Measurements from ENCODE around the gene HOXD1.
A peak's percentile ranks its signal among the peaks of the same experiment; 100 is the strongest.

The HOXD1 gene

DNA sequence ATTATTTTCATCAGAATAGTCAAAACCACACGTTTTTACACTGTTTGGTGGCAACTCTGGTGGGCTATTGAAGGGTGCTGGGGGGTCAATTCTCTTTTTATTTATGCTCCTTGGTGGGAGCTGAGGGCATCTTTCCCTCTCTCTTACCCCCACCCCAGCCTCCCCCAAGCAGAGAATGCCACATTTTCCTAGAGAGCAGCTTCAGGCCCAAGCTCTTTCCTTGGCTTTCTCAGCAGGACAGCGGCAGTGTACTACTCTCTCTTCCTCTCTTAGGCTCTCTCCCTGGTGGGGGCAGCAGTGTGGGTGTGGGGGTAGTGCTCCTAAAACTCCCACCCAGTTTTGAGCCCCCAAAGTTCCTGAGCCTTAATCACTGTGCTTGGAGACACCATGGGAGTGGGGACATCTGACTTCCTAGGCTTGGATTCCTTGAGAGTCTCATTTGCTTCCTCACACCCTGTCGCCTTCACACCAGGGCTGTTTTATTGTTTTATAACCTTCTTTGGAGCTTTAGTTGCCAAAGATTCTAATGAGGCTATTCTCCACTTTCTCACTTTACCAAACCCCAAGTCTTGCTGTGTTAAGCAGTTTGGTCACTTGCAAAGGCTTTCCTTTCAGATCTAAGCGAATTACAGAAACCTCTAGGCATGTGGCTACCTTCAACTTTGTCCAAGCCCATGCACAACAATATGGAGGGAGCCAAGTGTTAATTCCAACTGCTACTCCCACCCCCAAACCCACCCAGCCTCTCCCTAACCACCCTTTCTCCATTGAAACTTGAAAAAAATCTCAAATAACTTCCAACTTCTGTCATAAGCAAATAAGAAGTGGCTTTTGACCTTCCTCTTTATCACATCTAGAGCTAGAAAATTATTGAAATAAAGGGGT is 43.1 kb upstream of the HOXD1 start:
- no peak for TF ChIP-seq ZNF274 (IDR thresholded peaks at IDR 0.05; ENCODE audit: low read depth, low read length)
- TF ChIP-seq YY1 (IDR thresholded peaks at IDR 0.05; ENCODE audit: insufficient read depth, insufficient read length), result no peak
- TF ChIP-seq SUZ12 (IDR thresholded peaks at IDR 0.05; ENCODE audit: extremely low read depth, insufficient read depth, insufficient read length), result no peak
- H3K9ac ChIP-seq (ENCODE audit: insufficient read length, low read depth), result no peak overlapping the region
- H3K4me1 ChIP-seq (ENCODE audit: insufficient read depth, insufficient read length), result no peaks in the 10 kb centered on the region
- no peaks in the 10 kb centered on the region for H3K36me3 ChIP-seq (ENCODE audit: insufficient read depth, insufficient read length, low read length)
- no peaks in the 10 kb centered on the region for H3K9me3 ChIP-seq (ENCODE audit: insufficient read depth, low read length)
- no peak overlapping the region for H3K4me3 ChIP-seq (ENCODE audit: insufficient read length, low read depth)
- DNase-seq (ENCODE audit: low read depth, low spot score), result no peak
- H3K27me3 ChIP-seq (ENCODE audit: insufficient read depth, insufficient read length), result peaks cover 95% of the 10 kb centered on the region

DNA sequence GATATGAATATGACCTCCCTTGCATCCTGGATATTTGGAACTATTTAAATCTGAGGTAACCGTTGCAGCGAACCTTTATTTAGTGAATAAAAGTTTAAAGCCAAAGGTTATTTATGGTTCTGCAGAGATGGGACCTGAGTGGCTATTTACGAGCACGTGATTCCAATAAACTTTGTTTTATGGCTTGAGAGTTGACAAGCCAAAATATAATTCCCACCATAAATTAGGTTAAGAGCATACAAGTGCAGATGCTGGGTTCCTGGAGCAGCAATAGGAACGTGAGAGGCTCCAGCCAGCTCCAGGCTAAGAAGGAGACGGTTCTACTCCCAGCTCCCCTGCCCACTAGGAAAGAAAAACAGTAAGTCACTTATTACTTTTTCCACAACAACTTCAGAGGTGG is 42.4 kb upstream of the HOXD1 start:
- no peak for DNase-seq (ENCODE audit: low read depth, low spot score)
- Histone ChIP-seq H3K4me3 (ENCODE audit: insufficient read length, low read depth) (no peak overlapping the region), H3K9ac (ENCODE audit: insufficient read length, low read depth) (no peak overlapping the region), H3K27me3 (ENCODE audit: insufficient read depth, insufficient read length) (peaks cover 99% of the 10 kb centered on the region), H3K36me3 (ENCODE audit: insufficient read depth, insufficient read length, low read length) (no peaks in the 10 kb centered on the region), H3K4me1 (ENCODE audit: insufficient read depth, insufficient read length) (no peaks in the 10 kb centered on the region), H3K9me3 (ENCODE audit: insufficient read depth, low read length) (no peaks in the 10 kb centered on the region)
- TF ChIP-seq YY1 (IDR thresholded peaks at IDR 0.05; ENCODE audit: insufficient read depth, insufficient read length) (no peak), ZNF274 (IDR thresholded peaks at IDR 0.05; ENCODE audit: low read depth, low read length) (no peak), SUZ12 (IDR thresholded peaks at IDR 0.05; ENCODE audit: extremely low read depth, insufficient read depth, insufficient read length) (no peak)

- no peak for DNase-seq (ENCODE audit: low read depth, low spot score)
- H3K36me3 ChIP-seq (ENCODE audit: insufficient read depth, insufficient read length, low read length), result no peaks in the 10 kb centered on the region
- peaks cover 99% of the 10 kb centered on the region for H3K27me3 ChIP-seq (ENCODE audit: insufficient read depth, insufficient read length)
- no peaks in the 10 kb centered on the region for H3K4me1 ChIP-seq (ENCODE audit: insufficient read depth, insufficient read length)
- no peak overlapping the region for H3K9ac ChIP-seq (ENCODE audit: insufficient read length, low read depth)
- H3K9me3 ChIP-seq (ENCODE audit: insufficient read depth, low read length), result no peaks in the 10 kb centered on the region
- TF ChIP-seq YY1 (IDR thresholded peaks at IDR 0.05; ENCODE audit: insufficient read depth, insufficient read length), result no peak
- TF ChIP-seq SUZ12 (IDR thresholded peaks at IDR 0.05; ENCODE audit: extremely low read depth, insufficient read depth, insufficient read length), result no peak
- no peak for TF ChIP-seq ZNF274 (IDR thresholded peaks at IDR 0.05; ENCODE audit: low read depth, low read length)
- no peak overlapping the region for H3K4me3 ChIP-seq (ENCODE audit: insufficient read length, low read depth)
Measured at GRCh38 chr2:176146645-176147044, 41.8 kb upstream of the HOXD1 start.

DNA sequence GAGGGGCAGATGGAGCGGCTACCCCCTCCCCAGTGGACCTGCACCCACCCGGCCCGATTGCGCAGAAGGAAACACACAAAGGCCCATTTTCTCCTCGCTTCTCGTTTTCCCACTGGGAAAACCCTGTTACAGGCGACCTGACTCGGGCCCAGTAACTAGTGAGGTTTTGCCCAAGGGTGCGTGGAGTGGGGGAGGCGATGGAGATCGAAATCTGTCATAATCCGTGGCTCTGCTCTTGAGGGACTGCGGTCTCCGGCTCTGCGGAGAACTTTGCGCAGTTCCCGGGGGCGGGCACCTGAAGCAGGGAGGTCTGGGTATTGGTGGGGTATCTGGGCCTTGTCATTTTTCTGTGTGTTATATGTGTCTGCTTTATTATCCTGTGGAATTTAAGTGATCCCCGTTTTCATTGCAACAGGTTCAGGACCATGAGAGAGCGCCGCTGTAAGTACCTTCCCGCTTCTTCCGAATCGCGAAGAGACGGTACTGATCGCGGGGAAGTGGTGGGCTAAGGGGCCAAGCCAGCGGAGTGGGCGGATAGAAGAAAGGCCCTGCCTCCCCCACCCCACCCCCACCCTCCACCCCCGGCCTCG is 41.2 kb upstream of the HOXD1 start:
- no peaks in the 10 kb centered on the region for H3K9me3 ChIP-seq (ENCODE audit: insufficient read depth, low read length)

DNA sequence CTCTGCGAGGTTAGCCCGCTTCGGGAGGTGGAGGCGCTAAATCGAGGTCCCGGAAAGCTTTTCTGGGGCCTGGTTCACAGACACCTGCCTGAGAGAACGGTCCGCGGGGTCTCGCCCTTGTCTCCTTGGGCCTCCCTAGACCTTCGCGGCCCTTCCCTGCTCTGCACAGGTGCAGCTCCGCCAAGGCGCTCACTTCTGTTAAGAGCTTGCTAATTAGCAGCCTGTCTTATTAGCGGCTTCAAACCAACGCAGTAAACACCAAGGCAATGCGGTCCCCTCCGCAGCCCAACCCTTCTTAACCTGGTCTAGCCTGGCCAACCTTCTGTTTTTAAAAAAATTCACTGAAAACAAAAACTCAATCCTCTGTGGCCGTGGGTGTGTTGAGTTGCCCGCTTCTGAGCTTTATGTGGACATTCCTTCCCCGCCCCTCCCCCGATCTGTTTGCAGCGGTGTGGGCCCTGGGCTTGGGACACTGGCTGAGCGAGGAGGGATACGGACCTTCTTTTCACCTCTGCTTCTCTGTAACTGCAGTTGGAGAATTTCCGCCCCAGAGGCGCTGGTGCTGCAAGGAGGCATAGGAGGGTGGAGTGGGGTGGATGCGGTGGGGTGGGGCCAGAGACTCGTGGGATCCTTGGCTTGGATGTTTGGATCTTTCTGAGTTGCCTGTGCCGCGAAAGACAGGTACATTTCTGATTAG is 40.5 kb upstream of the HOXD1 start:
- Histone ChIP-seq H3K9ac (ENCODE audit: insufficient read length, low read depth) (no peak overlapping the region), H3K27me3 (ENCODE audit: insufficient read depth, insufficient read length) (peaks cover 99% of the 10 kb centered on the region), H3K4me3 (ENCODE audit: insufficient read length, low read depth) (no peak overlapping the region), H3K9me3 (ENCODE audit: insufficient read depth, low read length) (no peaks in the 10 kb centered on the region), H3K36me3 (ENCODE audit: insufficient read depth, insufficient read length, low read length) (no peaks in the 10 kb centered on the region), H3K4me1 (ENCODE audit: insufficient read depth, insufficient read length) (no peaks in the 10 kb centered on the region)
- DNase-seq (ENCODE audit: low read depth, low spot score), result no peak
- TF ChIP-seq SUZ12 (IDR thresholded peaks at IDR 0.05; ENCODE audit: extremely low read depth, insufficient read depth, insufficient read length), result no peak

More for the DNA sequence above, 41.2 kb upstream of the HOXD1 start:
- Histone ChIP-seq H3K9ac (ENCODE audit: insufficient read length, low read depth) (no peak overlapping the region), H3K36me3 (ENCODE audit: insufficient read depth, insufficient read length, low read length) (no peaks in the 10 kb centered on the region), H3K27me3 (ENCODE audit: insufficient read depth, insufficient read length) (peaks cover 99% of the 10 kb centered on the region), H3K4me1 (ENCODE audit: insufficient read depth, insufficient read length) (no peaks in the 10 kb centered on the region), H3K4me3 (ENCODE audit: insufficient read length, low read depth) (no peak overlapping the region)
- DNase-seq (ENCODE audit: low read depth, low spot score), result no peak
- no peak for TF ChIP-seq YY1 (IDR thresholded peaks at IDR 0.05; ENCODE audit: insufficient read depth, insufficient read length)
- TF ChIP-seq SUZ12 (IDR thresholded peaks at IDR 0.05; ENCODE audit: extremely low read depth, insufficient read depth, insufficient read length), result no peak
- TF ChIP-seq ZNF274 (IDR thresholded peaks at IDR 0.05; ENCODE audit: low read depth, low read length), result no peak

DNA sequence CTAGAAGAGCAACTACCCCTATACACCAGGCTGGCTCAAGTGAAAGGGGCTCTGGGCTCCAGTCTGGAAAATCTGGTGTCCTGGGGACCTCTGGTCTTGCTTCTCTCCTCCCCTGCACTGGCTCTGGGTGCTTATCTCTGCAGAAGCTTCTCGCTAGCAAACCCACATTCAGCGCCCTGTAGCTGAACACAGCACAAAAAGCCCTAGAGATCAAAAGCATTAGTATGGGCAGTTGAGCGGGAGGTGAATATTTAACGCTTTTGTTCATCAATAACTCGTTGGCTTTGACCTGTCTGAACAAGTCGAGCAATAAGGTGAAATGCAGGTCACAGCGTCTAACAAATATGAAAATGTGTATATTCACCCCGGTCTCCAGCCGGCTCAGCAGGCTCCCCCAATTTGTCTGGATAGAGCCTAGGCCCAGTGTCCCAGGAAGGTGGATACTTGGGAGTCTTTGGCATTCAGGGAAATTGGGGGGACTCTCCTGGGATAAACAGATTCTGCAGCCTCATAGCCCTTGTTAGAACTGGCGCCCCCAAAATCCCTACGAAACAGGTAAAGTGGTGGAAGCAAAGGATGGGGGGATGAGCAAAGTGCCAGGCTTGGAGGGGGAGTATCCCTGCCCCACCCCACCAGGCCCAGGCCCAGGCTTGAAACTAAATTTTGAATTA is 39.6 kb upstream of the HOXD1 start:
- Histone ChIP-seq H3K27me3 (ENCODE audit: insufficient read depth, insufficient read length) (peaks cover 99% of the 10 kb centered on the region), H3K4me3 (ENCODE audit: insufficient read length, low read depth) (no peak overlapping the region), H3K9me3 (ENCODE audit: insufficient read depth, low read length) (no peaks in the 10 kb centered on the region), H3K4me1 (ENCODE audit: insufficient read depth, insufficient read length) (no peaks in the 10 kb centered on the region), H3K9ac (ENCODE audit: insufficient read length, low read depth) (no peak overlapping the region), H3K36me3 (ENCODE audit: insufficient read depth, insufficient read length, low read length) (no peaks in the 10 kb centered on the region)
- DNase-seq (ENCODE audit: low read depth, low spot score), result no peak
- peak; percentile 63 for TF ChIP-seq SUZ12 (IDR thresholded peaks at IDR 0.05; ENCODE audit: extremely low read depth, insufficient read depth, insufficient read length)
- no peak for TF ChIP-seq ZNF274 (IDR thresholded peaks at IDR 0.05; ENCODE audit: low read depth, low read length)

All from NT2/D1 (cell line).